Bladder microvascular endothelial cell (primary cell): Measurements from ENCODE around the gene CPOX. TPM values are rescaled to one million over a fixed set of nuclear protein-coding genes. Genes with fewer than 3 reads are reported as not detected.

ENCODE experiments used
- total RNA-seq: library from RNA; depleted of rRNA; stranded (reverse); fragments of >200 nt; gene quantifications from 2 replicates; pipeline ENCODE4 v1.2.3, GENCODE V29; 2014

CPOX gene
- 14.4 and 21.3 TPM in 2 replicates for total RNA-seq

DNA sequence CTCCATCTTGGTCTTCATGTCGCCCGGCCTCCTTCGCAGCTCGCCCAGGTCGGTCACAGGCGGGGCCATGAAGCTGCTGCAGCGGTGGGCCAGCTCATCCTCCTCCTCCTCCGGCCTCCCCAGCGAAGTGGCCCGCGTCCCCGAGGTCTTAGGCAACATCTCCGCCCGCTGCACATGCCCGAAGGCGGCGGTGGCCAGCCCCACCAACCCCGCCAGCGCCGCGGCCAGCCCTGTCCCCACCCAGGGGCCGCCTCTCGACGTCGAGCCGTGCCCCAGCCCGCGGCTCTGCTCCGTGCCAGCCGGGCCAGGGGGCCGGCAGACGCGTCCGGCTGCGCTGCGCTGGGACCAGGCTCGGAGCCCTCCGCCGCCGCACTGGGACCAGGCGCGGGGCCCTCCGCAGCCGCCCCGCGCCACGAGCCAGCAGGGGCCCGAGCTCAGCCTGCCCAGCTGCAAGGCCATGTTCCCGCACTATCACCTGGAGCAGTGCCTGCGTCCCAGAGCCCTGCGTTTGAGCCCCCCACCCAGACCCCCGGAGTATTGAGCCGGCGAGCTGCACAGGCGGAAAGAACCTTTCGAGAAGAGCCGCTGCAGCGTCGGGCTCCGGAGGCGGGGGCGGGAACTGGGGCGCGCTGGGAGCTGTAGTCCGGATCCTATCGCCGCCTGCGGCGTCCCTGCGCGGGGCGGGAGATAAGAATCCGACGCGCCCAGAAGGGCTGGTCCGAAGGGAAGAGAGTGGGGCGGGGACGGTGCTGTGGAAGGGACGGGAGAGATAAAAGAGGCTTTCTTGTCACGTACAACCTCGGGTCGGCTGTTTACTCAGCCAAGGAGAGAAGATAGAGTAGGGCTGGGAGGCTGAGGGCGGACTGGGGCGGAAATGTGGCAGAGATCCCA lies at the start of gene CPOX:
Gene CPOX (minus strand): TSS at position 566 of the 891 bp plus-strand sequence. CDS start 107 bp downstream, at position 459.

DNA sequence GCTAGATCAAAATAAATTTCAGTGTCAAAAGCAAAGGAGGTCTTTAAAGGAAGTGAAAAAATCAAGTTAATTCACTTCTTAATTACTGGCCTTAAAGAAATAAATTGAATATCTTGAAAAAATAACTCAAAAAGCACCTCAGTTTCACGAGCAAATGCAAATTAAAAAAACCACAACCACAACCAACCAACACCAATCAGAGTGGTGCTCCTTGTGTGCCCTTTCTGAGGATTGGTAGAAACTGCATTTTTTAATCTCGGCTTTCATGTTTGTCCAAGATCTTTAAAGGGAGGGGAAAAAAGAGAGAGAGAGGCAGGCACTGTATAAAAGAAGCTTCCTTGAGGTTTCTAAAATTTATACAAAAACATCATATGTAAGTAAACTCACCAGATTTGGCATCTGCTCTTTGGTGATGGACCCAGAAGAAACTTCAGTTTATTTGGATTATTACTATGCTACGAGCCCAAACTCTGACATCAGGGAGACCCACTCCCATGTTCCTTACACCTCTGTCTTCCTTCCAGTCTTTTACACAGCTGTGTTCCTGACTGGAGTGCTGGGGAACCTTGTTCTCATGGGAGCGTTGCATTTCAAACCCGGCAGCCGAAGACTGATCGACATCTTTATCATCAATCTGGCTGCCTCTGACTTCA lies 61.7 kb downstream of the CPOX start, which contains the start of gene GPR15:
Gene GPR15 (plus strand): TSS at position 357 of the 653 bp plus-strand sequence. CDS start 56 bp downstream, at position 413.

Other genes starting within 250 kb of the CPOX start
- not detected in 2 replicates for gene OR5K4, start 239.8 kb downstream of the CPOX start, total RNA-seq
- gene OR5K3, start 202.9 kb downstream of the CPOX start, total RNA-seq = not detected in 2 replicates
- gene OR5K1, start 130.4 kb downstream of the CPOX start, total RNA-seq = not detected in 2 replicates
- not detected in 2 replicates for gene OR5K2, start 95.9 kb downstream of the CPOX start, total RNA-seq
- gene CLDND1, start 70.7 kb downstream of the CPOX start, total RNA-seq = 76.4 and 152 TPM in 2 replicates
- not detected in 2 replicates for gene GPR15, start 61.6 kb downstream of the CPOX start, total RNA-seq
- 6.0 and 21.9 TPM in 2 replicates for gene ST3GAL6, start 169.7 kb upstream of the CPOX start, total RNA-seq